T47D (cell line): Measurements from ENCODE around the gene ESR2.

Source experiments
- DNase-seq, 2 experiments: peaks; one replicate each; pipeline versions ENCODE4 v3.0.0 to v3.0.0-alpha.2; 2011 to 2012; ENCODE audit warnings: low read depth in 1 of 2, low spot score in 1 of 2
- JUND ChIP-seq: IDR thresholded peaks from 2 replicates; pipeline ENCODE4 v1.6.1; 2012; ENCODE audit warnings: low read depth
- in situ Hi-C: cut with HindIII; loops from 2 replicates; pipeline ENCODE4 v1.10.0; 2016; ENCODE audit warnings: low sequenced_read_pairs, low pct_unique_long_range_greater_than_20kb

Gene ESR2

GRCh38 chr14:64035143-64035542 lies 259.0 kb downstream of the ESR2 start:
- in situ Hi-C loops = no loop called here

More at GRCh38 chr14:64035143-64035542, 259.0 kb downstream of the ESR2 start:
- no peak for TF ChIP-seq JUND
- DNase-seq = no peak
